ENCODE data around the gene TM6SF1. TPM values are rescaled to one million over a fixed set of nuclear protein-coding genes. Genes with fewer than 3 reads are reported as not detected.

TM6SF1 gene
- total RNA-seq, 1 donor from 2014 or later: 6.3 TPM

GRCh38 chr15:83178869-83179325 is 71.5 kb downstream of the TM6SF1 start:
- no peak for DNase-seq

GRCh38 chr15:83185561-83185960 is 78.1 kb downstream of the TM6SF1 start:
- no peak for DNase-seq

Small RNAs within 50 kb of the gene (small RNA-seq; reads per million reads assigned to genes)
- gene MIR4515 (ENCODE audit: low replicate concordance): not detected

Other genes starting within 250 kb of the TM6SF1 start
- gene HOMER2, start 154.9 kb upstream of the TM6SF1 start, total RNA-seq: 38.4 TPM
- 31.9 TPM for gene RAMAC, start 121.4 kb upstream of the TM6SF1 start, total RNA-seq
- gene C15orf40, start 96.0 kb upstream of the TM6SF1 start, total RNA-seq: 16.3 TPM
- 228 TPM for gene BTBD1, start 40.4 kb upstream of the TM6SF1 start, total RNA-seq
- gene HDGFL3, start 100.2 kb downstream of the TM6SF1 start, total RNA-seq: 49.6 TPM
- gene BNC1, start 177.0 kb downstream of the TM6SF1 start, total RNA-seq: 2.8 TPM